ENCODE measurements around the gene C10orf120. TPM values are rescaled to one million over a fixed set of nuclear protein-coding genes. Genes with fewer than 3 reads are reported as not detected.
A peak's percentile ranks its signal among the peaks of the same experiment; 100 is the strongest.

Gene C10orf120
- total RNA-seq, 2 donors from 2014 or later: not detected

DNA sequence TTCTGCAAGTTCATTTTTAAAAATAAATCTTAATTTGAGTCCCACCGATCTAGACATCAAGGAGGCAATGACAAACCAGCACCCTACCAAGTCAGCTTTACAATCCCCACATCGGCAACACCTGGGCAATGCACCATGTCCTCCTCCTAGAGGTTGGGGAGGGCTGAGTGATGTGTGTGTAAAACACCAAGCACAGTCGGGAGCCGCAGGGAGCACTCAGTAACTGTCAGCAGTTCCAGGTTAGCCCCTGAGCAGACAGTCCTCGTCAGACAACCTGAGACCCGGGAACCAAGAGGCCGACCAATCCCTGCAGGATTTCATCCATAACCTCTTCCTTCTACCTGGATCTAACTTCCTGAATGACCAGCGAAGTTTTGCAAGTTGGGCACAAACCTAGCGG, 15.9 kb upstream of the C10orf120 start:
- Mint-ChIP-seq H3K4me1 (no peaks in the 10 kb centered on the region), H3K27ac (no peak overlapping the region), H3K4me3 (no peak overlapping the region), H3K36me3 (ENCODE audit: low read depth) (no peaks in the 10 kb centered on the region), H3K9me3 (no peaks in the 10 kb centered on the region), H3K27me3 (peaks cover 15% of the 10 kb centered on the region)
- no peak for ATAC-seq (replicated peaks)

DNA sequence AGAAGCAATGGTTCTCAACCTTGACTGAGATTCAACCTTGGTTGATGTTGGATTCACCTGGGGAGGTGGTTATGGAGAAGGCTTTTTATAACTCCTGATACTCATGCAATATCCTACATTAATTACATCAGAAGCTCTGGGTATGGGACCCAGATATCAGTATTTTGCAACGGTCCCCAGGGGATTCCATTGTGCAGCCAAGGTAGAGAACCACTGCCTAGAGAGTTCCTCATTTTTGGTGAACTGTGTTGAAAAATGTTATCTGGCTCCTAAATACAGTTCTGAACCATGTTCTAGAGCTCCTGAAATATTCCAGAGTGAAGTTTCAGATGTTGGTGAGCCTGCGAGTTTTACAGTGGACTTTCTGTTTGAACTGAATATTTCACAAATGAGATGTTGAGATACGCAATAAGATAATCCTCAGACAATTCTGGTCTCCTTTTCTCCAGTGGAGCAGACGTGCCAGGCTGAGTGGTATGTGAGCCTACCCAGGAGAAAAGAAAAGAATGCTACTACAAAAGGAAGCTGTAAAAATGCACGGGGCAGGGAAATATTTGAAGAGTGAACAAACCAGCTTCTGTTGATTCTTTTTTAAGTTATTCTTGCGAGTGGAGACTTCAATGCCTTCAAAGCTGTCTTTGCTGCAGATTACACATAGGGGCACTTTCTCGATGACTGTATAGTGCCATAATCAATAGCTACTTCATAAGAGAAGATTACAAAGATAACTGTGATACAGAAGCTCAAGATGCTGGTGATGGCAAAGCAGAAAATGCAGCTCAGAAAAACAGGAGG, 13.6 kb upstream of the C10orf120 start:
- peaks cover 12% of the 10 kb centered on the region for H3K27me3 Mint-ChIP-seq
- H3K4me1 Mint-ChIP-seq: no peaks in the 10 kb centered on the region
- no peaks in the 10 kb centered on the region for H3K36me3 Mint-ChIP-seq (ENCODE audit: low read depth)
- no peaks in the 10 kb centered on the region for H3K9me3 Mint-ChIP-seq
- H3K4me3 Mint-ChIP-seq: no peak overlapping the region
- no peak for ATAC-seq (replicated peaks)
- H3K27ac Mint-ChIP-seq: no peak overlapping the region

DNA sequence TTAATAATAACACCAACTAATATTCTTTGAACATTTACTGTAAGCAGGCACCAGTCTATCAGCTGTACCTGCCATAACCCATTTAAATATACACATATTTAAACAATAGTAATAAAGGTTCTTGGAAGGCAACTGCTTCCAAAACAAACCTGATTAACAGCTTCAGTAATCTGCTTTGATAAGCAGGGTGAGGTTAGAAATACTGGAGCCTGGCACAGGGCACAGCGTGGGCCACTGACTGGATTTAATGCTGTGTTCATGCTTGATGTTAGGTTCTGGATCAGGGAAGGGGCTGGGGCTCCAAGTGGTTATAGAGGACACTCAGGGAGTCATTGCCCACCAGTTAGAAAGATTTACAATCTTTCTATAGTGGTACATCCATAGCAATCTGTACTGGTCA, 10.9 kb upstream of the C10orf120 start:
- Mint-ChIP-seq H3K27me3 (peaks cover 6% of the 10 kb centered on the region), H3K27ac (no peak overlapping the region), H3K9me3 (no peaks in the 10 kb centered on the region), H3K4me3 (no peak overlapping the region), H3K4me1 (no peaks in the 10 kb centered on the region), H3K36me3 (ENCODE audit: low read depth) (no peaks in the 10 kb centered on the region)
- no peak for ATAC-seq (replicated peaks)

DNA sequence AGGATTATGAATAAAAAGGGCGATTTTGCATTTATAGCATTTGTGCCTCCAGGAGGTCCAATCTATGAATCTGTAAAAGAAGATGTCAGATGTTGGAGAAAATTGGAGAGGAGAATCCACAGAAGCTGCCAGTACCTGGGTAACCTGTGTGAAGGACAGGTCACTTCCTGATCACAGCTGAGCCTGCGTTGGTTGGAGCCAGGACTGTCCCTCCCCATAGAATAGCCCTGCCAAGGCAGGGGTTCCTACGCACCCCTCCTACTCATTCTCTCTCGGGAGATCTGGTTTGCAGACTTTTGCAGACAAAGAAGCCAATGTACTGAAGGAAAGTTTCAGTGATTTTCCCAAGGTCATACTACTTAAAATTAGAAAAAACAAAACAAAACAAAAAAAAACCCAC, 10.3 kb upstream of the C10orf120 start:
- H3K27ac Mint-ChIP-seq: no peak overlapping the region
- peaks cover 6% of the 10 kb centered on the region for H3K27me3 Mint-ChIP-seq
- H3K4me1 Mint-ChIP-seq: no peaks in the 10 kb centered on the region
- no peaks in the 10 kb centered on the region for H3K9me3 Mint-ChIP-seq
- no peaks in the 10 kb centered on the region for H3K36me3 Mint-ChIP-seq (ENCODE audit: low read depth)
- no peak overlapping the region for H3K4me3 Mint-ChIP-seq
- no peak for ATAC-seq (replicated peaks)

DNA sequence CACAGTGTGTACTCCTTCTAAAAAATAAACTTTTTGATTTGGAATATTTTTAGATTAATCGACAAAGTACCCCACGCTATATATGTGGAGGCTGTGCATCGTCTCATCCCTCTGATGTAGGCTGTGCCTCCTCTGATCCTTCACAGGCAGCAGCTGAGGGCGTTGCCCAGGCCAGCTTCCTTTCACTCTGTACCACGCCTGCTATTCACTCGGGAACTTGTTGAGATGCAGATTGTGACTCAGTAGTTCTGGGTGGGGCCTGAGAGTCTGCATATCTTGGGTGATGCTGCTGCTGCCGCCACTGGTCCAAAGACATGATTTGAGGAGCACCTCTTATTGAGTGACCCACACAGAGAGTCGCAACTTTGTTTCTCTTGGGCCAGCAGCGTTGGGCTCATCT, 7.9 kb upstream of the C10orf120 start:
- H3K27me3 Mint-ChIP-seq: peaks cover 6% of the 10 kb centered on the region
- no peak overlapping the region for H3K27ac Mint-ChIP-seq
- no peak overlapping the region for H3K4me3 Mint-ChIP-seq
- no peak for ATAC-seq (replicated peaks)
- no peaks in the 10 kb centered on the region for H3K4me1 Mint-ChIP-seq
- no peaks in the 10 kb centered on the region for H3K36me3 Mint-ChIP-seq (ENCODE audit: low read depth)
- no peaks in the 10 kb centered on the region for H3K9me3 Mint-ChIP-seq

DNA sequence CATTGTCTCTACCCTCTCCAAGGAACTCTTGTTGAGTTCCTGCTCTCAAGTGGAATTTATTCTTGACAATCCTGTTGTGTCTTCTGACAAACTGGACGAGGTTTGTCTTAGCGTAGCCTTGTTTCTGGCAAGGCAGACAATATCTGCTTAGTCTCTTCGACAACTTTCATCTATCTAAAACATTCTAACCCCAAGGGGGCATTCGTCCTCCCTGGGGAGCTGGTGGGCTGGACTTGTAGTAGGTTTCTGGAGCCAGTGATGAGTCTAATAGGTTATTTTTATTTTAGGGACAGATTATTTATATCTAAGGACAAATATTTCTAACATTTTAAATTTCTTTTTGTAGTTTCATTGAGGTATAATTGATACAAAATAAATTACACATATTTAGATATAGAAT, 7.3 kb upstream of the C10orf120 start:
- H3K4me3 Mint-ChIP-seq: no peak overlapping the region
- ATAC-seq (replicated peaks): no peak
- H3K27me3 Mint-ChIP-seq: peaks cover 6% of the 10 kb centered on the region
- H3K36me3 Mint-ChIP-seq (ENCODE audit: low read depth): no peaks in the 10 kb centered on the region
- H3K9me3 Mint-ChIP-seq: no peaks in the 10 kb centered on the region
- no peak overlapping the region for H3K27ac Mint-ChIP-seq
- no peaks in the 10 kb centered on the region for H3K4me1 Mint-ChIP-seq

DNA sequence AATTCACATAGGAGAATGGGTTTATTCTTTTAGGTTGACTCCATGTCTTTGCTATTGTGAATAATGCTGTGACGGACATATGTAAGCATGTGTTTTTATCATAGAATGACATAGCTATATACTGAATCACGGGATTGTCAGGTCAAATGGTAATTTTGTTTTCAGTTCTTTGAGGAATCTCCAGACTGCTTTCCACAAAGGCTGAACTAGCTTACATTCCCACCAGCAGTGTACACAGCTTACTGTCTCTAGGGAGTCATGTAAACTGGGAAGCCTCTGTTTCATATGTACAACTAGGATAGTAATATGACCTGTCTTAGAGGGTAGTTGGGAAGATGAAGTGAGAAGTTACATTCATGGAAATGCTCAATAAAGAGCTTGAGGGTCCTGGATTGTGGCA, 6.8 kb upstream of the C10orf120 start:
- H3K27ac Mint-ChIP-seq: no peak overlapping the region
- H3K4me1 Mint-ChIP-seq: no peaks in the 10 kb centered on the region
- H3K4me3 Mint-ChIP-seq: no peak overlapping the region
- no peaks in the 10 kb centered on the region for H3K36me3 Mint-ChIP-seq (ENCODE audit: low read depth)
- peaks cover 6% of the 10 kb centered on the region for H3K27me3 Mint-ChIP-seq
- ATAC-seq (replicated peaks): no peak
- no peaks in the 10 kb centered on the region for H3K9me3 Mint-ChIP-seq

DNA sequence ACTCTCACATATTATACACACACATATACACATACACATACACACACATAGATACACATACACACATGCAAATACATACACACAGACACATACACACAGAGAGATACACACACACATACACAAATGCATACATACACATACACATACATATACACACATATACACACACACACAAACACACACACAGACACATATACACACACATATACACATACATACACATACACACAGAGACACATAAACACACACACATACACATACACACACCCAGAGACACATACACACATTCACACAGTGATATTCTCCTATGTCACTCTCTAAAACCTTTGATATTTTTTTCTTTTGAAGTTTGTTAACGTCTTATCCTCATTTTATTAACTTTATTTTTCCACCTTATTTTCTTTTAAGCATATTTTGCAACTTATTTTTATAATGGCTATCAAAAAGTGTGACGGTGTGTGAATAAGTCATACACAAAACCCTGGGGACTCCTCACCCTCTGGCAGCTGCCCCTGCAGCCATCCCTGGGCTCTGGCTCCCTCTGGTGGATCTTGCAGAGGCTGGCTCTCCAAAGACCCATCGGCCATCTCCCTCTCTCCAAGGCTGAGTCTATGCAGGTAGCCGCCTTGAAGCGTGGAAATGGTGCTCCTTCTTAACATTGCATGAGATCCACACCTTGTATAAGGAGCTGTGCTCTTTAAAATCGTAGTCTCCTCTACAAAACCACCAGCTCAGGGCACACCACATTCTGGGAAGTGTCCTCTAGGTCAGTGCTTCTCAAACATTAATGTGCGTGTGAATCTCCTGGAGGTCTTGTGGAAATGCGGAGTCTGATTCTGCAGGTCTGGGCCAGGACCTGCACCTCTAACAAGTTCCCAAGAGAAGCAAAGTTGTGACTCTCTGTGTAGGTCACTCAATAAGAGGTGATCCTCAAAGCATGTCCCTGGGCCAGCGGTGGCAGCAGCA, 4.1 kb upstream of the C10orf120 start:
- Mint-ChIP-seq H3K27ac (no peak overlapping the region), H3K4me1 (no peaks in the 10 kb centered on the region), H3K9me3 (no peaks in the 10 kb centered on the region), H3K36me3 (ENCODE audit: low read depth) (no peaks in the 10 kb centered on the region), H3K27me3 (no peaks in the 10 kb centered on the region), H3K4me3 (no peak overlapping the region)
- peak; percentile 67 for ATAC-seq (replicated peaks)

DNA sequence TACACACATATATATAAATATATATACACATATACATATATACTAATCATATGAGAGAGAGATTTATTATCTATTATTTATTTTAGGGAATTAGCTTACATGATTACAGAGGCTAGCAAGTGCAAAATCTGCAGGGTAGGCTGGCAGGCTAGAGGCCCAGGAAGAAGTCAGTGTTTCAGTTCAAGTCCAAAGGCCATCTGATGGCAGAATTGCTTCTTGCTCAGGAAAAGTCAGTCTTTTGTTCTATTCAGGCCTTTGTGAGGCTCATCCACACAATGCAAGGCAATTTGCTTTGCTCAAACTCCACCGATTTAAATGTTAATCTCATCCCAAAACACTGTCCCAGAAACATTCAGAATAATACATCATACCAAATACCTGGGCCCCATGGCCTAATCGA, 2.6 kb upstream of the C10orf120 start:
- ATAC-seq (replicated peaks): no peak
- Mint-ChIP-seq H3K4me1 (no peaks in the 10 kb centered on the region), H3K27me3 (no peaks in the 10 kb centered on the region), H3K36me3 (ENCODE audit: low read depth) (no peaks in the 10 kb centered on the region), H3K9me3 (no peaks in the 10 kb centered on the region), H3K4me3 (no peak overlapping the region), H3K27ac (no peak overlapping the region)

DNA sequence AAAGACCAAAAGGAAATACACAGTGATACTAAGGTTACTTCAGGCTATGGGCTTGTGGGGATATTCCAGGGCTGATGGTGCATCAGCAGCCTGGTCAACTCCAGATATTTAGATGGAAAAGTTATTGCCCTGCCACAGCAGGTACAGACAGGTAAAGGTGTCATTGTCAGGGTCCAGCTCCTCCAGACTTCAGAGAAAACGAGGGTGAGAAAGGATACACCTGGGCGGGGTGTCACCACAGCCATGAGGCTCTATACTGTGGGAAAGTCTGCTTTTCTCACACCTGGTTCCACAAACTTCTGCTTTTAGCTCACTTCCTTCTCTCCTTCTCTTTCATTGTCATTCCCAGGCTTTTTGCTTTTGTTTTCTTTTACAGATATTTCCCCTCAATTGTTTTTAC, 2.0 kb upstream of the C10orf120 start:
- no peak for ATAC-seq (replicated peaks)
- no peak overlapping the region for H3K4me3 Mint-ChIP-seq

DNA sequence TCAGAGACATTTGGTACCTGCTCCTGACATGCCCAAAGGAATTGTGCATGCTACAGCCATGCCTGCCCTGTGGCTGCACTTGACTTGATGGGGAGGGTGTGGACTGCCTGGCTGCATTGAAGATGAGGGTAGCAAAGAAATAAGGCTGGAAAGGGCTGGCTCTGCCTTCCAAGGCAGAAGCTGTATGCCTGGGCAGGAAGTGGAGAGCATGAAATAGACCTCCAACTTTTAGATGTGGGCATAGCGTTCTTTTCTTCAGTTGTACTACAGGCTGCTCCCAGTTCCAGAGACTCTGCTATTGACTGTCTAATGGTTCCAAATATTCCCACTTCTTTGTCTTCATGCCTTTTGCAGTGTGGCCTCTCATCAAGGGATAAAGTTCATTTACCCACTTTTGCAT, 3.0 kb downstream of the C10orf120 start:
- Mint-ChIP-seq H3K4me1 (no peaks in the 10 kb centered on the region), H3K36me3 (ENCODE audit: low read depth) (no peaks in the 10 kb centered on the region), H3K4me3 (no peak overlapping the region), H3K27me3 (peaks cover 11% of the 10 kb centered on the region), H3K9me3 (no peaks in the 10 kb centered on the region), H3K27ac (no peak overlapping the region)
- ATAC-seq (replicated peaks): no peak

More for the DNA sequence above, 2.0 kb upstream of the C10orf120 start:
- Mint-ChIP-seq H3K27ac (no peak overlapping the region), H3K9me3 (no peaks in the 10 kb centered on the region), H3K4me1 (no peaks in the 10 kb centered on the region), H3K27me3 (no peaks in the 10 kb centered on the region), H3K36me3 (ENCODE audit: low read depth) (no peaks in the 10 kb centered on the region)

DNA sequence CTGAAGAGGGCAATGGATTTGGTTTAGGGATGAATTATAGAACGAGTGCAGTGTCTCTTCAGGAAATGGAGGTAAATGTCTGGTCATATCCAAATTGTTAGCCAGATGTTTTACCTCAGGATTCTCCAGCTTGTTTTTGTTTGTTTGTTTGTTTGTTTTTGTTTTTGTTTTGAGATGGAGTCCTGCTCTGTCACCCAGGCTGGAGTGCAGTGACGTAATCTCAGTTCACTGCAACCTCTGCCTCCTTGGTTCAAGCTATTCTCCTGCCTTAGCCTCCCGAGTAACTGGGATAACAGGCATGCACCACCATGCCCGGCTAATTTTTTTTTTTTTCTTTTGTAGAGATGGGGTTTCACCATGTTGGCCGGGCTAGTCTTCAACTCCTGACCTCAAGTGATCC, 6.9 kb downstream of the C10orf120 start:
- Mint-ChIP-seq H3K4me3 (no peak overlapping the region), H3K9me3 (no peaks in the 10 kb centered on the region), H3K27me3 (peaks cover 19% of the 10 kb centered on the region), H3K27ac (no peak overlapping the region), H3K36me3 (ENCODE audit: low read depth) (no peaks in the 10 kb centered on the region), H3K4me1 (no peaks in the 10 kb centered on the region)
- ATAC-seq (replicated peaks): no peak

DNA sequence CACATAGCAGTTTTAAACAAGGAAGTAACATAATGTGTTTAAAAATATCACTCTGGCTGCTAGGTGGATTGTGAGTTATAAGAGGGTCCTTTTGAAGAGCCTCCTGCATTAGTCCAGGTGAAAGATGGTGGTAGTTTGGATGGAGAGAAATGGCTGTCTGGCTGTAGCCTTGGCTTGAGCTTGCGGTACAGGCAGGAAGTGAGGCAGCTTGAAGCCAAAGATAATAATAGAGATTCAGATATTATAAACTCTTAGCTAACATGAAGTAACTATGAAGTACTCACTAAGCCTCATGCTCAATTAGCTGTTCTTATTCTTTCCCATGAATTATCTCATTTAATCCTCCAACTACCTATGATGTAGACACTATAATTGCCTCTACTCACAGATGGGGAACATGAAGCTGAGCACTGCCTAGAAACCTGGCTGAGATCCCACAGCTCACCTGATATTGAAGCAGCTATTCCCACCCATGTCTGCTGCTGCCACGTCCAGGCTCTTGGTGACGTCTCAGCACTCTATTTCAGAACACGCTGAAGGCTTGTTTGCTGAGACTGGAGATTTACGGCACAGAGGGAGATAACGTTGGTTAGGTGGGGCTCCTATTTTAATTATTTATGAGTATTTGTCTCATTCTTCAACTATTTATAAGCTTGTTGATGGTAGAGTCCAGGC, 10.4 kb downstream of the C10orf120 start:
- no peak overlapping the region for H3K4me3 Mint-ChIP-seq
- no peaks in the 10 kb centered on the region for H3K4me1 Mint-ChIP-seq
- peaks cover 40% of the 10 kb centered on the region for H3K27me3 Mint-ChIP-seq
- no peaks in the 10 kb centered on the region for H3K36me3 Mint-ChIP-seq (ENCODE audit: low read depth)
- no peak for ATAC-seq (replicated peaks)
- peaks cover 3% of the 10 kb centered on the region for H3K9me3 Mint-ChIP-seq
- H3K27ac Mint-ChIP-seq: no peak overlapping the region

DNA sequence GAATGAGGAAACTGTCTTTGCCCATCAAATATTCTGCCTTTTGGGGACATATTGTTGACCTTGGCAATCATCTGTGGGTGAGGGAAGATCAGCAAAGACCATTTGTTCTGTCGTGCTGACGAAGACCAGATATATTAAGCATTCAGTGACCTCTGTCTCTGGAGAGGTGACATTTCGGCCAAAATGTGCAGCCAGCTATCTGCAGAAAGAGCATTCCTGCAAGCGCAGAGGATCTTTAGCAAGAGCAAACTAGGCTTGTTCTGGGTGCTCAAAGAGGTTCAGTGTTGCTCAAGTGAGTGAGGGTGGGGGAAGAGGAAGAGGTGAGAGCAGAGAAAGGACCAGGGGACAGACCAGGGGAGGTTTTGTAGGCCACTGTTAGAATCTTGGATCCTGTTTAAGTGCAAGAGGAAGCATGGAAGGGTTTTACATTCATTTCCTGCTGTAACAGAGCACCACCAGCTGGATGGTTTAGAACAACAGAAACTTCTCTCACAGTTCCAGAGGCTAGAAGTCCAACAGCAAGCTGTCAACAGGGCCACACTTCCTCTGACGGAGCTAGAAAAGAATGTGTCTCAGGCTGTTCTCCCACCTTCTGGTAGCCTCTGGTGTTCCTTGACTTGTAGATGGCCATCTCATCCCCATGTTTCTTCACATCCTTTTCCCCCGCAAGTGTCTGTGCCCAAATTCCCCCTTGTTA, 11.2 kb downstream of the C10orf120 start:
- ATAC-seq (replicated peaks): no peak
- H3K9me3 Mint-ChIP-seq: peaks cover 4% of the 10 kb centered on the region
- H3K4me3 Mint-ChIP-seq: no peak overlapping the region
- H3K27ac Mint-ChIP-seq: no peak overlapping the region
- peaks cover 42% of the 10 kb centered on the region for H3K27me3 Mint-ChIP-seq
- no peaks in the 10 kb centered on the region for H3K36me3 Mint-ChIP-seq (ENCODE audit: low read depth)
- no peaks in the 10 kb centered on the region for H3K4me1 Mint-ChIP-seq

Measured in activated T-helper 17 cell treated with anti-CD3 and anti-CD28 coated beads, Interleukin-2, amount 50 U/mL, for 72 hours (primary cell).